K562 (cell line): ENCODE measurements around the gene ELF3. TPM values are rescaled to one million over a fixed set of nuclear protein-coding genes. Genes with fewer than 3 reads are reported as not detected.

Experiments used
- ATF1 ChIP-seq, 2 experiments: fragments of 450-650 bp in 1 of 2; IDR thresholded peaks; 2 replicates each; pipeline ENCODE4 v1.6.1; 2016; ENCODE audit warnings: missing compliant biosample characterization in 1 of 2, missing genetic modification characterization in 1 of 2
- CTBP1 ChIP-seq: fragments of 450-650 bp; IDR thresholded peaks from 2 replicates; pipeline ENCODE4 v1.6.1; 2016; ENCODE audit warnings: borderline replicate concordance
- GTF3C2 ChIP-seq: IDR thresholded peaks from 3 replicates; pipeline ENCODE4 v1.6.1; 2011; ENCODE audit warnings: borderline replicate concordance, mild to moderate bottlenecking, moderate library complexity; ENCODE audit not compliant: insufficient read length; ENCODE audit errors: extremely low read depth
- LARP7 ChIP-seq: fragments of 450-650 bp; IDR thresholded peaks from 2 replicates; pipeline ENCODE4 v1.6.1; 2016
- MAFK ChIP-seq: IDR thresholded peaks from 2 replicates; pipeline ENCODE4 v1.6.1; 2011; ENCODE audit warnings: low read length, improper control_type of control experiment
- NKRF ChIP-seq: fragments of 450-650 bp; IDR thresholded peaks from 2 replicates; pipeline ENCODE4 v1.6.1; 2016; ENCODE audit warnings: borderline replicate concordance
- SMARCC2 ChIP-seq: fragments of 450-650 bp; IDR thresholded peaks from 2 replicates; pipeline ENCODE4 v1.6.1; 2017; ENCODE audit warnings: antibody characterized with exemption, moderate library complexity, mild to moderate bottlenecking, low read depth
- ZFX ChIP-seq: sonication (generic); formaldehyde crosslinking; IDR thresholded peaks from 2 replicates; pipeline ENCODE4 v1.8.0; 2022; ENCODE audit warnings: mild to moderate bottlenecking, missing genetic modification reagents, moderate library complexity
- ZNF518B ChIP-seq: fragments of 250-450 bp; sonication (Bioruptor Pico); IDR thresholded peaks from 2 replicates; pipeline ENCODE4 v1.5.0; 2021; ENCODE audit warnings: mild to moderate bottlenecking, moderate library complexity
- ZNF592 ChIP-seq: fragments of 450-650 bp; IDR thresholded peaks from 2 replicates; pipeline ENCODE4 v1.6.1; 2017; ENCODE audit warnings: antibody characterized with exemption, mild to moderate bottlenecking
- polyA plus RNA-seq, 8 experiments: library from polyadenylated mRNA; depleted of rRNA in 4 of 8; stranded (reverse) in 5 of 8; unstranded in 3 of 8; fragments of >200 nt; fragmentation: Nextera tagmentation in 2 of 8; fragmentation: Illumina TruSeq in 1 of 8; extraction: Ambion mirVana in 2 of 8; extraction: Trizol in 1 of 8; gene quantifications; 2 replicates each; pipeline versions ENCODE4 v1.2.1 to v1.2.3, GENCODE V29; 2011 to 2014; ENCODE audit warnings: inconsistent platforms in 1 of 8, missing spikeins in 1 of 8
- total RNA-seq, 7 experiments: library from RNA; depleted of rRNA in 6 of 7; stranded (reverse); fragments of >200 nt in 6 of 7; fragmentation: Illumina TruSeq in 2 of 7; extraction: Trizol in 2 of 7; gene quantifications; 2 replicates each; pipeline versions ENCODE4 v1.2.1 to v1.2.3, GENCODE V29; 2011 to 2021; ENCODE audit warnings: low replicate concordance in 1 of 7
- TF ChIP-seq, protein P1 (sequence below): fragments of 250-450 bp; sonication (Bioruptor Pico); IDR thresholded peaks from 2 replicates; pipeline ENCODE4 v1.8.0; 2022; ENCODE audit warnings: moderate library complexity, mild to moderate bottlenecking, inconsistent platforms

The ELF3 gene
- total and polyA plus RNA-seq, 9 of the 15 experiments (the other 6 are each of a cell fraction or from before 2014, with no cell fraction given): 0.03 to 1.2 (median 0.07) TPM; not detected in 4

DNA sequence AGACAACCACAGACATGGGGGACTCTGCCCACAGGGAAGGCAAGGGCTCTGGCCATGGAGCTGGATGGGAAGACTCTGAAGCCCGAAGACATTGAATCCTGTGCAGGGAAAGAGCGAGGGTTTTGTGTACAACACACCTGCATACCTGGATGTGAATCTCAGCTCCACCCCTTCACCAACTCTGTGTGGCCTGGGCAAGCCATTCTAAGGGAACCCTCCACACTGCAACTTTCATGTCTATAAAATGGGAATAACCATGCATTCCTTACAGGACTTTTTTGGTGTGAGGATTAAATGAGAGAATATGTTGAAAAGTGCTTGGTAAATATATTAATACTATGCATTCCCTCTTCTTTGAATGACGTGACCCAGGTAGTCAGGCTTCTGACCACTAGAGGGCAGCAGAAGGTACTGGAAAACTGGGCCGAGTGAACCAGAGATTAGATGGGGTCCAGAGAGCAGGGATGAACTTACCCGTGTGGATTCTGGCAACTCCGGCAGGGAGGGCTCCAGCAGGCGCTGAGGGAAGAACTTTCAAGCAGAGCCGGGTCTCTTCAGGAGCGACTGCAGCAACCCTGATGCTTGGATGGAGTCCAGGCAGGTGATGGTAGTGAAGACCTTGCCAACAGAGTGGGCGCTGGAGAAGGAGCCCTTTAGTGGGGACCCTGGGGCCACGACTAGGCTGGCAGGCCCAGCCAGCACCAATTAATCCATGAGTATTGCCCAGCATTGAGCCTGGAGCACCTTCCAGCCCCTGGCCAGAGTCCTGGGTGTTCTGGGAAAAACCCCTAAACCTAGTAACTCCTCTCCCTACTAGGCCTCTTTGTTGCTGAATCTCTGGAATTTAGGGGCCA is 834 bp upstream of the ELF3 start (continued):
- TF ChIP-seq SMARCC2 (no peak), GTF3C2 (no peak), ZFX (CRISPR knock-in tag) (no peak; the same call in 1 of the 2 replicates), ATF1 (CRISPR knock-in tag; IDR thresholded peaks at IDR 0.05) (no peak), ATF1 (tag; IDR thresholded peaks at IDR 0.05) (peak; percentile 82), ZNF592 (0 out of 2 replicates have a peak, but pooled peaks have one; percentile 22), MAFK (no peak), LARP7 (no peak), NKRF (no peak), CTBP1 (peak; percentile 64; the same call in 1 of the 2 replicates), ZNF518B (CRISPR knock-in tag) (no peak)
- TF ChIP-seq, protein P1, sequence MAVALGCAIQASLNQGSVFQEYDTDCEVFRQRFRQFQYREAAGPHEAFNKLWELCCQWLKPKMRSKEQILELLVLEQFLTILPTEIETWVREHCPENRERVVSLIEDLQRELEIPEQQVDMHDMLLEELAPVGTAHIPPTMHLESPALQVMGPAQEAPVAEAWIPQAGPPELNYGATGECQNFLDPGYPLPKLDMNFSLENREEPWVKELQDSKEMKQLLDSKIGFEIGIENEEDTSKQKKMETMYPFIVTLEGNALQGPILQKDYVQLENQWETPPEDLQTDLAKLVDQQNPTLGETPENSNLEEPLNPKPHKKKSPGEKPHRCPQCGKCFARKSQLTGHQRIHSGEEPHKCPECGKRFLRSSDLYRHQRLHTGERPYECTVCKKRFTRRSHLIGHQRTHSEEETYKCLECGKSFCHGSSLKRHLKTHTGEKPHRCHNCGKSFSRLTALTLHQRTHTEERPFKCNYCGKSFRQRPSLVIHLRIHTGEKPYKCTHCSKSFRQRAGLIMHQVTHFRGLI (CRISPR knock-in tag): no peak
